GM20000 (cell line): Measurements from ENCODE around the gene OR8J1.

ENCODE experiments used
- DNase-seq: peaks from one replicate; pipeline ENCODE4 v3.0.0; 2012; ENCODE audit warnings: low spot score
- CTCF ChIP-seq: IDR thresholded peaks from 2 replicates; pipeline ENCODE4 v1.5.1; 2012; ENCODE audit warnings: mild to moderate bottlenecking, control low read depth; ENCODE audit errors: extremely low read depth, missing control alignments

OR8J1 gene

GRCh38 chr11:56353991-56354390 lies at the start of gene OR8J1:
TSS of gene OR8J1 (plus strand) at chr11:56354291. CDS start at chr11:56360247, 5,956 bp downstream.
- TF ChIP-seq CTCF, result no peak
- DNase-seq, result no peak

- no peak for DNase-seq
- TF ChIP-seq CTCF, result no peak
These were observed 46.3 kb upstream of the OR8J1 start for GRCh38 chr11:56307836-56308235.

GRCh38 chr11:56314844-56315243 lies 39.2 kb upstream of the OR8J1 start, which contains the start of gene OR8K3:
TSS of gene OR8K3 (plus strand) at chr11:56315144. CDS start at chr11:56318307, 3,163 bp downstream.
- DNase-seq, result no peak
- TF ChIP-seq CTCF, result no peak

GRCh38 chr11:56331861-56332491 lies 22.1 kb upstream of the OR8J1 start:
- TF ChIP-seq CTCF, result no peak
- no peak for DNase-seq

- TF ChIP-seq CTCF, result no peak
- no peak for DNase-seq
These were observed 20.9 kb upstream of the OR8J1 start for GRCh38 chr11:56333156-56333555.

GRCh38 chr11:56340289-56340688 lies 13.8 kb upstream of the OR8J1 start:
- DNase-seq, result no peak

GRCh38 chr11:56345739-56346138 lies 8.4 kb upstream of the OR8J1 start, which contains the start of gene OR8K1:
TSS of gene OR8K1 (plus strand) at chr11:56346039. CDS start at chr11:56346039, 0 bp downstream.
- TF ChIP-seq CTCF, result no peak
- DNase-seq, result no peak

More at GRCh38 chr11:56340289-56340688, 13.8 kb upstream of the OR8J1 start:
- TF ChIP-seq CTCF, result no peak
